ENCODE measurements around the gene SCNN1G. TPM values are rescaled to one million over a fixed set of nuclear protein-coding genes. Genes with fewer than 3 reads are reported as not detected.

The SCNN1G gene
- polyA plus RNA-seq, 2 of the 4 experiments (the other 2 are of a cell fraction), result 0.03 to 0.05 TPM

- DNase-seq (ENCODE audit: low read depth in 1 of 2, low spot score in 1 of 2), result no peak
- ATAC-seq, result no peak
- Histone ChIP-seq H3K9me3 (no peaks in the 10 kb centered on the region), H3K27ac (no peak overlapping the region), H3K4me2 (no peak overlapping the region), H3K4me1 (0 out of 3 replicates have a peak, but pooled peaks cover 3% of the 10 kb centered on the region), H3K4me3 (no peak overlapping the region)
- POLR2A ChIA-PET, result no interaction called here
- no peak for FAIRE-seq
- WGBS (ENCODE audit: missing lambda C conversion rate), result 39% methylated on average over 4 of the region's 4 CpGs
- TF ChIP-seq HEYL (CRISPR knock-in tag; IDR thresholded peaks at IDR 0.05), result no peak
- TF ChIP-seq RNF2 (IDR thresholded peaks at IDR 0.05; ENCODE audit: borderline replicate concordance, low read depth), result no peak
- no peak for TF ChIP-seq HOXA7 (CRISPR knock-in tag; IDR thresholded peaks at IDR 0.05)
- TF ChIP-seq GATA3 (IDR thresholded peaks at IDR 0.05; ENCODE audit: borderline replicate concordance), result no peak
- no peak for TF ChIP-seq ZSCAN20 (CRISPR knock-in tag; IDR thresholded peaks at IDR 0.05)
- TF ChIP-seq EP300 (IDR thresholded peaks at IDR 0.05), result no peak
- no peak for TF ChIP-seq BCL3 (IDR thresholded peaks at IDR 0.05)
- no peak for TF ChIP-seq RCOR1 (IDR thresholded peaks at IDR 0.05; ENCODE audit: low read depth, low read length)
- no peak for TF ChIP-seq KDM5A (IDR thresholded peaks at IDR 0.05)
- CTCF ChIA-PET, result interaction anchor here (0.6 to 1.6 kb wide), 3 partner anchors 204 to 911 kb away, joined by 4 to 7 read pairs (median 5); no protein-coding TSS in a partner anchor
These were observed 47.2 kb downstream of the SCNN1G start for GRCh38 chr16:23229714-23230113.

DNA sequence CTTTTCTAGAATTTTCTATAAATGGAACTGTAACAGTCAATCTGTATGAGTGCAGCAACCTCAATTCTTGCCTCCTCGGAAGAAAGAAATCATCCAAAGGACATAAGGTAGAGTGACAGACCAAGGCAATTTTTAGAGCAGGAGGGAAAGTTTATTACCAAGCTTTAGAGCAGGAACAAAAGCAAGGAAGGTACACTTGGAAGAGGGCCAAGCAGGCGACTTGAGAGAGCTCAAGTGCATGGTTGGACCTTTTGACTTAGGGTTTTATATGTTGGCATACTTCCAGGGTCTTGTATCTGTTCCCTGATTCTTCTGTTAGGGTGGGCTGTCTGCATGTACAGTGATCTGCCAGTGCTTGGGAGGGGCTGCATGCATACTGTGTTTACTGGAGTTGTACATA lies 50.3 kb downstream of the SCNN1G start:
- Histone ChIP-seq H3K4me1 (0 out of 3 replicates have a peak, but pooled peaks cover 3% of the 10 kb centered on the region), H3K4me2 (no peak overlapping the region), H3K9me3 (no peaks in the 10 kb centered on the region), H3K4me3 (no peak overlapping the region), H3K27ac (no peak overlapping the region)
- FAIRE-seq (no peak), DNase-seq (ENCODE audit: low read depth in 1 of 2, low spot score in 1 of 2) (no peak), ATAC-seq (no peak)
- POLR2A ChIA-PET, result no interaction called here
- CTCF ChIA-PET, result no interaction called here
- TF ChIP-seq JUN (IDR thresholded peaks at IDR 0.05), result no peak
- TF ChIP-seq PBX3 (IDR thresholded peaks at IDR 0.05), result no peak
- no peak for TF ChIP-seq PHF8 (IDR thresholded peaks at IDR 0.05; ENCODE audit: borderline replicate concordance, low read depth)
- 44% methylated on average over 2 of the region's 2 CpGs for WGBS (ENCODE audit: missing lambda C conversion rate)

DNA sequence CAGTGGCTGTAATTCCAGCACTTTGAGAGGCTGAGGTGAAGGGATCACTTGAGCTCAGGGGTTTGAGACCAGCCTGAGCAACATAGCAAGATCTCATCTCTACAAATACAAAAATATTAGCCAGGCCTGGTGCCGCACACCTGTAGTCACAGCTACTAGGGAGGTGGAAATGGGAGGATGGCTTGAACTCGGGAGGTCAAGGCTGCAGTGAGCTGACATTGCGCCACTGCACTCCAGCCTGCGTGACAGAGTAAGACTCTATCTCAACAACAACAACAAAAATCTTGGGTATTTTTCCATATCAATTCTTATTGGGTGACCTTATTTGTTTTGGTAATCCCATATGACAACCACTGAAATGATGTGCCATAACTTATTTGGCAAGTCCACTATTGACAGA lies 52.6 kb downstream of the SCNN1G start:
- no peak overlapping the region for H3K27ac ChIP-seq
- POLR2A ChIA-PET, result no interaction called here
- H3K9me3 ChIP-seq, result no peaks in the 10 kb centered on the region
- no peak overlapping the region for H3K4me2 ChIP-seq
- 64% methylated on average over 4 of the region's 4 CpGs for WGBS (ENCODE audit: missing lambda C conversion rate)
- no peak overlapping the region for H3K4me3 ChIP-seq
- ATAC-seq (no peak), DNase-seq (ENCODE audit: low read depth in 1 of 2, low spot score in 1 of 2) (no peak), FAIRE-seq (no peak)
- CTCF ChIA-PET, result no interaction called here
- TF ChIP-seq ESRRA (IDR thresholded peaks at IDR 0.05; ENCODE audit: borderline replicate concordance, low read length) (no peak), FOXS1 (CRISPR knock-in tag; IDR thresholded peaks at IDR 0.05) (no peak), GATA3 (IDR thresholded peaks at IDR 0.05; ENCODE audit: borderline replicate concordance) (no peak), MAFK (IDR thresholded peaks at IDR 0.05; ENCODE audit: partially characterized antibody) (no peak), NPAS2 (CRISPR knock-in tag; IDR thresholded peaks at IDR 0.05; ENCODE audit: borderline replicate concordance) (no peak), HOXB5 (CRISPR knock-in tag; IDR thresholded peaks at IDR 0.05) (no peak), ZSCAN20 (CRISPR knock-in tag; IDR thresholded peaks at IDR 0.05) (no peak), RCOR1 (IDR thresholded peaks at IDR 0.05; ENCODE audit: low read depth, low read length) (no peak), CEBPB (IDR thresholded peaks at IDR 0.05) (no peak), ZFP36 (IDR thresholded peaks at IDR 0.05; ENCODE audit: borderline replicate concordance, partially characterized antibody) (no peak), EHF (CRISPR knock-in tag; IDR thresholded peaks at IDR 0.05) (no peak), CHD4 (IDR thresholded peaks at IDR 0.05; ENCODE audit: borderline replicate concordance) (no peak), PBX3 (IDR thresholded peaks at IDR 0.05) (no peak)
- TF ChIP-seq, protein P1, sequence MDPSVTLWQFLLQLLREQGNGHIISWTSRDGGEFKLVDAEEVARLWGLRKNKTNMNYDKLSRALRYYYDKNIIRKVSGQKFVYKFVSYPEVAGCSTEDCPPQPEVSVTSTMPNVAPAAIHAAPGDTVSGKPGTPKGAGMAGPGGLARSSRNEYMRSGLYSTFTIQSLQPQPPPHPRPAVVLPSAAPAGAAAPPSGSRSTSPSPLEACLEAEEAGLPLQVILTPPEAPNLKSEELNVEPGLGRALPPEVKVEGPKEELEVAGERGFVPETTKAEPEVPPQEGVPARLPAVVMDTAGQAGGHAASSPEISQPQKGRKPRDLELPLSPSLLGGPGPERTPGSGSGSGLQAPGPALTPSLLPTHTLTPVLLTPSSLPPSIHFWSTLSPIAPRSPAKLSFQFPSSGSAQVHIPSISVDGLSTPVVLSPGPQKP (IDR thresholded peaks at IDR 0.05; ENCODE audit: low read depth, low read length), result no peak
- TF ChIP-seq, protein P2, sequence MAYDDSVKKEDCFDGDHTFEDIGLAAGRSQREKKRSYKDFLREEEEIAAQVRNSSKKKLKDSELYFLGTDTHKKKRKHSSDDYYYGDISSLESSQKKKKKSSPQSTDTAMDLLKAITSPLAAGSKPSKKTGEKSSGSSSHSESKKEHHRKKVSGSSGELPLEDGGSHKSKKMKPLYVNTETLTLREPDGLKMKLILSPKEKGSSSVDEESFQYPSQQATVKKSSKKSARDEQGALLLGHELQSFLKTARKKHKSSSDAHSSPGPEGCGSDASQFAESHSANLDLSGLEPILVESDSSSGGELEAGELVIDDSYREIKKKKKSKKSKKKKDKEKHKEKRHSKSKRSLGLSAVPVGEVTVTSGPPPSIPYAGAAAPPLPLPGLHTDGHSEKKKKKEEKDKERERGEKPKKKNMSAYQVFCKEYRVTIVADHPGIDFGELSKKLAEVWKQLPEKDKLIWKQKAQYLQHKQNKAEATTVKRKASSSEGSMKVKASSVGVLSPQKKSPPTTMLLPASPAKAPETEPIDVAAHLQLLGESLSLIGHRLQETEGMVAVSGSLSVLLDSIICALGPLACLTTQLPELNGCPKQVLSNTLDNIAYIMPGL (CRISPR knock-in tag; IDR thresholded peaks at IDR 0.05; ENCODE audit: borderline replicate concordance), result no peak
- H3K4me1 ChIP-seq, result no peaks in the 10 kb centered on the region
